ENCODE results near the gene ATG13.

The ATG13 gene

GRCh38 chr11:46633291-46634217, 16.2 kb downstream of the ATG13 start:
- Histone ChIP-seq H3K4me3 (ENCODE audit: low read length) (no peak overlapping the region), H3K9ac (ENCODE audit: low read depth, low read length) (no peak overlapping the region), H3K4me1 (ENCODE audit: control insufficient read depth, insufficient read depth, low read length) (no peaks in the 10 kb centered on the region), H3K9me3 (replicated peaks; ENCODE audit: low read length) (no peaks in the 10 kb centered on the region), H3K4me2 (ENCODE audit: low read length) (no peak overlapping the region), H3K27me3 (ENCODE audit: control insufficient read depth, insufficient read depth, low read length) (no peaks in the 10 kb centered on the region), H3K36me3 (ENCODE audit: insufficient read depth, low read length) (peaks cover 18% of the 10 kb centered on the region)

- no peaks in the 10 kb centered on the region for H3K27me3 ChIP-seq (ENCODE audit: control insufficient read depth, insufficient read depth, low read length)
- H3K4me1 ChIP-seq (ENCODE audit: control insufficient read depth, insufficient read depth, low read length): no peaks in the 10 kb centered on the region
- no peak overlapping the region for H3K9ac ChIP-seq (ENCODE audit: low read depth, low read length)
- peaks cover 9% of the 10 kb centered on the region for H3K36me3 ChIP-seq (ENCODE audit: insufficient read depth, low read length)
- no peak overlapping the region for H3K4me3 ChIP-seq (ENCODE audit: low read length)
- no peak overlapping the region for H3K4me2 ChIP-seq (ENCODE audit: low read length)
- no peaks in the 10 kb centered on the region for H3K9me3 ChIP-seq (replicated peaks; ENCODE audit: low read length)
Observed at GRCh38 chr11:46635557-46636139, 18.3 kb downstream of the ATG13 start.

GRCh38 chr11:46637546-46637945, 20.2 kb downstream of the ATG13 start:
- Histone ChIP-seq H3K27me3 (ENCODE audit: control insufficient read depth, insufficient read depth, low read length) (no peaks in the 10 kb centered on the region), H3K4me3 (ENCODE audit: low read length) (no peak overlapping the region), H3K9me3 (replicated peaks; ENCODE audit: low read length) (no peaks in the 10 kb centered on the region), H3K4me1 (ENCODE audit: control insufficient read depth, insufficient read depth, low read length) (no peaks in the 10 kb centered on the region), H3K4me2 (ENCODE audit: low read length) (no peak overlapping the region), H3K36me3 (ENCODE audit: insufficient read depth, low read length) (peaks cover 2% of the 10 kb centered on the region), H3K9ac (ENCODE audit: low read depth, low read length) (no peak overlapping the region)

- Histone ChIP-seq H3K4me3 (ENCODE audit: low read length) (no peak overlapping the region), H3K4me1 (ENCODE audit: control insufficient read depth, insufficient read depth, low read length) (no peaks in the 10 kb centered on the region), H3K27me3 (ENCODE audit: control insufficient read depth, insufficient read depth, low read length) (no peaks in the 10 kb centered on the region), H3K9ac (ENCODE audit: low read depth, low read length) (no peak overlapping the region), H3K4me2 (ENCODE audit: low read length) (no peak overlapping the region), H3K9me3 (replicated peaks; ENCODE audit: low read length) (no peaks in the 10 kb centered on the region), H3K36me3 (ENCODE audit: insufficient read depth, low read length) (peaks cover 5% of the 10 kb centered on the region)
Observed at GRCh38 chr11:46639197-46639839, 22.0 kb downstream of the ATG13 start.

- Histone ChIP-seq H3K4me1 (ENCODE audit: control insufficient read depth, insufficient read depth, low read length) (no peaks in the 10 kb centered on the region), H3K9me3 (replicated peaks; ENCODE audit: low read length) (no peaks in the 10 kb centered on the region), H3K4me3 (ENCODE audit: low read length) (no peak overlapping the region), H3K4me2 (ENCODE audit: low read length) (no peak overlapping the region), H3K36me3 (ENCODE audit: insufficient read depth, low read length) (peaks cover 5% of the 10 kb centered on the region), H3K9ac (ENCODE audit: low read depth, low read length) (no peak overlapping the region), H3K27me3 (ENCODE audit: control insufficient read depth, insufficient read depth, low read length) (no peaks in the 10 kb centered on the region)
Observed at GRCh38 chr11:46640036-46640788, 22.9 kb downstream of the ATG13 start.

GRCh38 chr11:46641639-46642038, 24.3 kb downstream of the ATG13 start:
- no peak overlapping the region for H3K9ac ChIP-seq (ENCODE audit: low read depth, low read length)
- H3K4me1 ChIP-seq (ENCODE audit: control insufficient read depth, insufficient read depth, low read length): no peaks in the 10 kb centered on the region
- peaks cover 5% of the 10 kb centered on the region for H3K36me3 ChIP-seq (ENCODE audit: insufficient read depth, low read length)
- H3K4me2 ChIP-seq (ENCODE audit: low read length): no peak overlapping the region
- H3K4me3 ChIP-seq (ENCODE audit: low read length): no peak overlapping the region
- no peaks in the 10 kb centered on the region for H3K27me3 ChIP-seq (ENCODE audit: control insufficient read depth, insufficient read depth, low read length)
- H3K9me3 ChIP-seq (replicated peaks; ENCODE audit: low read length): no peaks in the 10 kb centered on the region

- peaks cover 9% of the 10 kb centered on the region for H3K36me3 ChIP-seq (ENCODE audit: insufficient read depth, low read length)
- H3K4me1 ChIP-seq (ENCODE audit: control insufficient read depth, insufficient read depth, low read length): peaks cover 4% of the 10 kb centered on the region
- no peak overlapping the region for H3K4me2 ChIP-seq (ENCODE audit: low read length)
- H3K27me3 ChIP-seq (ENCODE audit: control insufficient read depth, insufficient read depth, low read length): no peaks in the 10 kb centered on the region
- H3K4me3 ChIP-seq (ENCODE audit: low read length): no peak overlapping the region
- no peaks in the 10 kb centered on the region for H3K9me3 ChIP-seq (replicated peaks; ENCODE audit: low read length)
- H3K9ac ChIP-seq (ENCODE audit: low read depth, low read length): no peak overlapping the region
Observed at GRCh38 chr11:46642627-46643335, 25.4 kb downstream of the ATG13 start.

GRCh38 chr11:46643531-46643930, 26.2 kb downstream of the ATG13 start:
- Histone ChIP-seq H3K4me1 (ENCODE audit: control insufficient read depth, insufficient read depth, low read length) (peaks cover 12% of the 10 kb centered on the region), H3K4me2 (ENCODE audit: low read length) (no peak overlapping the region), H3K9ac (ENCODE audit: low read depth, low read length) (no peak overlapping the region), H3K9me3 (replicated peaks; ENCODE audit: low read length) (no peaks in the 10 kb centered on the region), H3K36me3 (ENCODE audit: insufficient read depth, low read length) (peaks cover 9% of the 10 kb centered on the region), H3K27me3 (ENCODE audit: control insufficient read depth, insufficient read depth, low read length) (no peaks in the 10 kb centered on the region), H3K4me3 (ENCODE audit: low read length) (no peak overlapping the region)

- peaks cover 9% of the 10 kb centered on the region for H3K36me3 ChIP-seq (ENCODE audit: insufficient read depth, low read length)
- H3K4me3 ChIP-seq (ENCODE audit: low read length): no peak overlapping the region
- H3K4me2 ChIP-seq (ENCODE audit: low read length): no peak overlapping the region
- H3K9ac ChIP-seq (ENCODE audit: low read depth, low read length): no peak overlapping the region
- H3K9me3 ChIP-seq (replicated peaks; ENCODE audit: low read length): no peaks in the 10 kb centered on the region
- no peaks in the 10 kb centered on the region for H3K27me3 ChIP-seq (ENCODE audit: control insufficient read depth, insufficient read depth, low read length)
- H3K4me1 ChIP-seq (ENCODE audit: control insufficient read depth, insufficient read depth, low read length): peaks cover 16% of the 10 kb centered on the region
Observed at GRCh38 chr11:46643986-46644385, 26.6 kb downstream of the ATG13 start.

- Histone ChIP-seq H3K4me1 (ENCODE audit: control insufficient read depth, insufficient read depth, low read length) (peaks cover 30% of the 10 kb centered on the region), H3K9me3 (replicated peaks; ENCODE audit: low read length) (no peaks in the 10 kb centered on the region), H3K4me3 (ENCODE audit: low read length) (peak overlapping the region; percentile 11), H3K9ac (ENCODE audit: low read depth, low read length) (peak overlapping the region; percentile 75), H3K4me2 (ENCODE audit: low read length) (peak overlapping the region; percentile 64), H3K27me3 (ENCODE audit: control insufficient read depth, insufficient read depth, low read length) (no peaks in the 10 kb centered on the region), H3K36me3 (ENCODE audit: insufficient read depth, low read length) (peaks cover 28% of the 10 kb centered on the region)
Observed at GRCh38 chr11:46649180-46649738, 31.9 kb downstream of the ATG13 start.

All from skeletal muscle satellite cell (primary cell).